UCSD-AML1 (cell line): ENCODE measurements around the gene CAPS2.

Experiments
- DNase-seq: peaks from one replicate; lab custom pipeline; 2025; ENCODE audit not compliant: unreplicated experiment; lab: John Stamatoyannopoulos, UW

Gene CAPS2

DNA sequence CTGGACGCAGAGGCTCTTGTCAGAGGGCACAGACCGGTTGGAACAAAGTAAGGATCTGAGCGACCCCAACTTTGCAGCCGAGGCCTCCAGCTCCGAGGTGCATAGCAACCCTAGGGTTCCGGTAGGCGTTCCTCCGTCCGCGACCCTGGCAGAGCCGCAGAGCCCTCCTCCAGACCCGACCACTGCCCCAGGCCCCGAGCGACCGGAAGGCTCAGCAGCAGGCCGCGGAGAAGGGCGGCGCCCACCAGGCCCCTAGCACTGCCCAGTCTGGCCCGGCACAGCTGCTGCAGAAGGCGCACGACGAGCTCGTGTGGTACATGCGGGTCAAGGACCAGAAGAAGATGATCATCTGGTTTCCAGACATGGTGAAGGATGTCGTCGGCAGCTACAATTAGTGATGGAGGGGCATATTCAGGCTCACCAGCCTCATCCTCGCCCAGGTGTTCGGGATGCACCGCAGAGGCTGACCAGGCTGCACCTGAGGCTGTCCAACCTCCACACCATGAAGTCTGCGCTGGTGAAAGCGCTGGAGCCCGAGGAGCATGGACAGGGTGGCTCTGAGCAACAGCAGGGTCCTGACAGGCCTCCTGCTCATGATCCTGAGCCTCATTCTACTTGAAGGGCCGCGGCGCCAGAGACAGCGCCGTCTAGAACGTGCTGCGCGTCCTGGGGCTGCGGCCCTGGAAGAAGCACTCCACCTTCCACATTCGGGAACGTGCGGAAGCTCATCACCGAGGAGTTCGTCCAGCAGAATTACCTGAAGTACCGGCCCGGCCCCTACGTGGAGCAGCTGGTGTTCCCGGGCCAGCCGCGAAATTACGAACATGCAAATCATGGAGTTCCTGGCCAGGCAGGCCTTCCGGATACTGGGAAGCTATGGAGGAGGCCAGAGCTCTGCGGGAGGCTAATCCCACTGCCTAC lies 24.5 kb downstream of the CAPS2 start:
- no peak for DNase-seq

DNA sequence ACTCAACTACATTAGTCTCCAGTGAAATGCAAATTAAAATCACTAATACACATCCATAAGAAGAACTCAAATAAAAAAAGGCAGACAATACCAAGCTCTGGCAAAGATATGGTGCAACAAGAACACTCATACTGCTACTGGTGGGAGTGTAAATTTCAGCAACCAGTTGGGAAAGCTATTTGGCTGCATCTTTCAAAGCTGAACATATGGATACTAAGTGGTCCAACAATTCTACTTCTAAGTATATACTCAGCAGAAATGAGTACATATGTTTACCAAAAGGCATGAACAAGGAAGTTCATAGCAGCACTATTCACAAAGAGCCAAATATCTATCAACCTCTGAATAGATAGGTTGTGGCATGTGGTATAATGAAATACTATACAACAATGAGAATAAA lies 27.3 kb downstream of the CAPS2 start:
- no peak for DNase-seq

DNA sequence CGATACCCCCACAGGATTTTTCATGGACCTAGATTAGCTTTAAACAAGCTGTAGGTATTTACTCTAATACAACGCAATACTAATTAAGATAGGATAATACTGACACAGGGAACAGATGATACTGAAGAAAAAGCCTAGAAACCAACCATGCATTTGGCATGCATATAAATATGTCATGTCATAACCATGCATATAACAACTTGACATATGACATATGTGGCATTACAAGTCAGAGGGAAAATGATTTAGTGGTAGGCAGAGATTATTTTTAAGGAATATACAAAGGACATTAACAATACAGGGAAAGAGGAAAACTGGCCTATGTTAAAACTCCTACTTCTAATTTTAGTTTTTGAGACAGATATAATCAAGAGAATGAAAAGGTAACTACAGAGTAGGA lies 27.9 kb downstream of the CAPS2 start:
- DNase-seq: no peak

DNA sequence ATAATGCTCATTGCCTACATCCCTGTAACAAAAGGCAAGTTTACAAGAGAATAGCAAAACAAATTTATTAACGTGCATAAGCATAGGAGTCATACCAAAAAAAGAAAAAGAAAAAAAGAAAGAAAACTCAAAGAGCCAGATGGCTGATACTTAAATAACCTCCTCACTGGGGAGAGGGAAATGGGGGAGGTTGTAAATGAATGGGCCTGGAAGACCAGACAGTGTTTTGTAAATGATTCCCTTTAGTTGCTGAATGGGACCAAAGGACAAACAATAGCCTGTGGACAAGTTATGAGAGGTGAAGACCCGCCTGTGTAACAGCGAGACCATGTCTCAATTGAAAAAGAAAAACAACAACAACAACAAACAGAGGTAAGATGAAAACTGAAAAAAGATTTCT lies 35.3 kb downstream of the CAPS2 start:
- no peak for DNase-seq

DNA sequence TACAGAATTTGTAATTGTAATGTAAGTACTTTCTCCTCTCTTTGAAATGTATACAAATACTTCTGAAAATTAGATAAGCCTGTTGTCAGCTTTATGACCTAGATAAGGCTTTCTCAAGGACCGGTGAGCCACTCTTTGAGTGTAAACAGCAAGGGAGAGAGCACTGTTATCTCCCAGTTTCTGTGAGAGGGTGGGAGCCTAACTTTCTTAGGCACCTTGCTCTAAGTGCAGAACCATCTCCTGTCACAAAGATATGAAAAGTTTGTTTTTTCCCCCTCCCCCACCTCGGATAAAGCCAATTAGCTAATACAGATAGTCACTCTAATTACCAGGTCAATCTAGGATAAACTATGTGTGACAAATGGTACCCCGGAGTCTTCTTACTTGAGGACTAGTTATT lies 35.8 kb downstream of the CAPS2 start:
- DNase-seq: no peak

DNA sequence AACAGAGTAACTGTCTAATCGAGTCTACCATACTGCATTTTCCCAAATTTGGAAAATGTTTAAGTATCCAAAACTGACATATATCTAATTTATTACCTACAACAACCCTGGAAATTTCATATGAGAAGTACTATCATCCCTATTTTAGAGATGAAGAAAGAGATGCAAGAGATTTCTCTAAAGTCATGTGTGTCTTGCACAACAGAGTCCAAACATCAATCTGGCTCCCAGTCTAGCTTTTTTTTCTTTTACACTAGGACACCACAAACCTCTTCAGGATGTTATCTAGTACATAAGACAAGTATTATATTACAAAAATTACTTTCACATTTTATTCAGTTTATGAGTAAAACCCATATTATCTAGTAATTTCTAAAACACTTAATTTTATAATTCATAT lies 39.1 kb downstream of the CAPS2 start:
- no peak for DNase-seq

DNA sequence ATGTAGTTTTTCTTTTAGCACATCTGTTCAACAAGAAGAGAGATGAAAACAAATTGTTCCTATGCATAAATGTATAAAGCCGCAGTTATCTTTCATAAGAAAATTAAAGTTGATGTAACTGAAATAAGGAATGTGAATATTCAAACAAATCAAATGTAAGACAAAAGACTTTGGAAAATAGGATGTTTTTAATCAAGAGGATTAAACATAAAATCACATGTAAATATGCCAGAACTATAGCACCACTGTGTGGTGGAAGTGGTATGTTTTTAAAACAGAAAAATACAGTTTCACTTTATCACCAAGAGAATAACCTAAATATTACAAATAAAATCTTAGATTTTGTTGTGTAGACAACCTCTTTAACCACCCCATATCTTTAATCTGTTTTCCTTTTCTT lies 40.4 kb downstream of the CAPS2 start:
- DNase-seq: no peak

DNA sequence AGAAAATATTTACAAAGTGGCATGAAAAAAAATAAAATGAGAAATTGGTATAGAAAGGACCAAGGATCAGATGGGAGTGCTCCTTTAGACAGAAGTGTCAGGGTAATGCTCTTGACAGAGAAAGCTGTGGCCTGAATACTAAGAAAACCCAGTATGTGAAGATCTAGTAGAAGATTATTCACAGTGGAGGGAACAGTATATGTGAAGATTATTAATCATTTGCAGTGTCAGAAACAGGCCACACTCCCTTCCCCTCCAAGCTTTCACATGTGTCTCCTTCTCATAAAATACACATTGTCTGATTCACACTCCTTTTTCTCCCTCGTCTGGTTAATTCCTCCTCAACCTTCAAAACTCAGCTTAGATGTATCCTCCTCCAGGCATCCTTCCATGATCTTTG lies 41.3 kb downstream of the CAPS2 start:
- no peak for DNase-seq

DNA sequence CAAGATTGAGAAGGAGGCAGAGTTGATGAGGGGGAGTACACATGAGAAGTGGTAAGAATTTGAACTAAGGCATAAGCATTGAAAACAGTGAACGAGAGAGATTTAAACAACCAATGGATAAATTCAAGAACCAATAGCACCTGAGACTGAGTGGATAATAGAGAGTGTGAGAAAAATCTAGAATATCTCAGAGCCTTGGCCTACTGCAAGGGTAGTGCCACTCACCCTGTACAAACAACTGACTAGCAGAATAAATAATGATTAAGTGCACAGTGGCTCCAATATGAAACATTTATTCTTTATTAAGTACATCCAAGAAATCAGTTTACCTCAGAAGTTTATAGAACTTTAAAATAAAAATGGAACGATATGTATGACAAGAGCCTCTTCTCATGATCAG lies 54.4 kb downstream of the CAPS2 start:
- no peak for DNase-seq

DNA sequence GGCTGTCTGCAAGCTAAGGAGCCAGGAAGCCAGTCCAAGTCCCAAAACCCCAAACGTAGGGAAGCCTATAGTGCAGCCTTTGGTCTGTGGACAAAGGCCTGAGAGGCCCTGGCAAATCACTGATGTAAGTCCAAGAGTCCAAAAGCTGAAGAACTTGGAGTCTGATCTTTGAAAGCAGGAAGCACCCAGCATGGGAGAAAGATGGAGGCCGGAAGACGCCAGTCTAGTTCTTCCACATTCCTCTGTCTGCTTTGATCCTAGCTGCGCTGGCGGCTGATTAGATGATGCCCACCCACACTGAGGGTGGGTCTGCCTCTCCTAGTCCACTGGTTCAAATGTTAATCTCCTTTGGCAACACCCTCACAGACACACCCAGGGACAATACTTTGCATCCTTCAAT lies 58.5 kb downstream of the CAPS2 start:
- DNase-seq: no peak

DNA sequence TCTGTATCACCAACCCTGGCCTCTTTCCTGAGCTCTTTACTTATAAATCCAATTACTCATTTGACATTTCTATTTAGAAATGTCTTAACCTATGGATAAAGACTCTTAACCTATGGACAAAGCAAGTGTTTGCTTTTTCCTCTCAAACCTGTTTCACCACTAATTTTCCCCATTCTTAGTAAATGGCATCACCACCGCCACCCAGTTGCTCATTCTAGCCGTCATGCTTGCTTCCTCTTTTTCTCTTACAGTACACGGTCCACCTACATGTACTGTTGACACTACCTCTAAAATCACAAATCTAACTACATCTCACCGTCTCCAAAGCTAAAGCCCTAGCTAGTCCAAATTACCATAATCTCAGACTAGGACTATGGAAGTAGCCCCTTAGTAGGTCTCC lies 60.0 kb downstream of the CAPS2 start:
- no peak for DNase-seq

DNA sequence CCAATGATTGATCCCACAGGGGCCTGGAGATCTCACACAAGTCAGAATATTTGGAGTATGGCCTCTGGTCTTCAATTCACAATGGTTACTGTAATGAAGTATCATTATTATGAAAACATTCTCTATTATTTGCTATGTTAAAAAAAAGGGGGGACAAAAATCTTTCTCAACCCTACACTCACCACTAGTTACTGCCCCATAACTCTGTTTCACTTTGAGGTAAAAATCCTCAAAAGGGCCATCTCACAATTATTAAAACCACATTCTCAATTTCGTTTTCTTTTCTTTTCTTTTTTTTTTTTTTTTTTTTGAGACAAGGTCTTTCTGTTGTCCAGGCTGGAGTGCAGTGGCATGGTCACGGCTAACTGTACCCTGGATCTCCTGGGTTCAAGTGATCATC lies 60.9 kb downstream of the CAPS2 start:
- DNase-seq: no peak

DNA sequence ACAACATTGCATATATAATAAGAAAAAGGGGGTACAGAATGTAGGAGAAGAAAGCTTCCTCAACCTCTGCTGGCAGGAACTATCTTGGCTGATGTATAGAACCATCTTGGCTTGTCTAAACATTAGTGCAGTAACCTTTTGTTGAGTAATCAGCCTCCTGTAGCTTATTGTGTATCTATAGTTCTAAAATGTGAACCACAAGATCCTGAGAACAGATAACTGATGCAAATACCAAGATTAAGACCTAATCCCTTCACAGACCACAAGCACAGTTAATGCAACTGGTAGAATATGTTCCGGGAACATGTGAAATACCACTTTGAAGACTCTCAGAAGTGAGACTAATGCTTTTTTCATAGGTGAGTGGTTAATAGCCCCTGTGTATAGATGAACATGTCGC lies 69.8 kb downstream of the CAPS2 start:
- DNase-seq: no peak

DNA sequence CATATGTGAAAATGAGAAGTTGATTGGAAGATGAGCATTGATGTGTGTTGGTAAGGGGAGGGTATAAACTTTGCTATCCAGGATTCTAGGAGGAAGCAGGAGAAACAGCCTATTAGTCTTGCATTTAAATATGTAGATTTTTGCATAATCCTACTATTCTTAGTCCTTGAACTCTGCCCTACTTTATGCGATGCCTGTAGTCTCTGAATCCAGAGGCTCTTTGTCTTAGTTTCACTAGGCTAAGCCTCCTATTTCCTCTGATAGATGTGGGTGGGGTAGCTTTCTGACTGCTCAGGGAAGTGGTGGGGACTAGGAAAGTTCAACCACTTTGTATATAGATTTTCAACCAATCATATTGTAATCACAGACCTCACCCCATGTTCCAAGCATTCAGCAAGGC lies 71.0 kb downstream of the CAPS2 start:
- no peak for DNase-seq

DNA sequence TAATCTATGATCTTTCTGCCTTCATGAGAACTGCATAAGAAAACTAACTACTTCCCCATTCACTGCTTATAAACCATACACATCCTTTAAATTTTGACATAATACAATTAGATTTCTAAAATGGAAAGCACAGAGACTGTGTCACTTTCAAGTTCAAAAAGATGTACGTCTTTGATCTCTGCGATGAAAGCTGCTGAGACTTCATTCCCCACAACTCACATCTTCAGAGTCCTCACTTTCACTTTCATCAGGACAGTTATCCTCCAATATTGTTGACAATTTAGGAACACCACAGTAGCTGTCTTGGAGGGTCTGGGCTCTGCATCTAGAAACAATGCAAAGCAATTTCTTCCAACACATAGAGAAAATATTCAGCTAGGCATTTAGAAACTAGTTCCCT lies 72.6 kb downstream of the CAPS2 start:
- DNase-seq: no peak

DNA sequence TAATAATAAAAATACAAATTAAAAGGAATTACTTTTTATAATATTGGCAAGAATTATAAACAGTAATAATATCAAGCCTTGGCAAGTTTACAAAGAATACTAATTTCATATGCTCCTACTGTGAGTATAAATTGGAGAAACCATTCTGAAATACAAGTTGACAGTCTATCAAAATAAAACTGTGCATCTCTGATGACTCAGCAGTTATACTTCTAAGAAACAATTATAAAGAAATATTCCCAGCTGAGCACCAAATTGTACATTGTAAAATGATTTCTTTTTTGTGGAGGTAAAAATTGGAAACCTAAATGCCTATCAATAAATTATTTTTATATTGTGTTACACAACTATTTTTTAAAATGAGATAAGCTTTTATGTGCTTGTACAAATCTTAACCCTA lies 85.0 kb downstream of the CAPS2 start:
- DNase-seq: no peak

DNA sequence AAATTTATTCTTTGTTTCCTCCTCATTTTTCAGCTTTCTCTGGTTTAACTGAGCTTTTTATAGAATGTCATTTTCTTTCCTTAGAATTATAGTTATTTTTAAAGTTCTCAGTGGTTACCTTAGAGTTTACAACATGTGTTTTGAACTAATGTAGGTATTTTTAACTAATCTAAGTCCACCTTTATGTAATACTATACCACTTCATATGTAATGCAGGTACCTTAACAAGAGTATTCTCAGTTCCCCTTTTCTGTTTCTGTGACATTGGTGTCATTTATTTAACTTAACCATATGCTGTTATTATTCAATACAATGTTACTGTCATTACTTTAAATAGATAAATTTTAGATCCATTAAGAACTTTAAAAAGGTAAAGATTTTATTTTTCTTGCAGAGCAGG lies 90.1 kb downstream of the CAPS2 start:
- DNase-seq: no peak

DNA sequence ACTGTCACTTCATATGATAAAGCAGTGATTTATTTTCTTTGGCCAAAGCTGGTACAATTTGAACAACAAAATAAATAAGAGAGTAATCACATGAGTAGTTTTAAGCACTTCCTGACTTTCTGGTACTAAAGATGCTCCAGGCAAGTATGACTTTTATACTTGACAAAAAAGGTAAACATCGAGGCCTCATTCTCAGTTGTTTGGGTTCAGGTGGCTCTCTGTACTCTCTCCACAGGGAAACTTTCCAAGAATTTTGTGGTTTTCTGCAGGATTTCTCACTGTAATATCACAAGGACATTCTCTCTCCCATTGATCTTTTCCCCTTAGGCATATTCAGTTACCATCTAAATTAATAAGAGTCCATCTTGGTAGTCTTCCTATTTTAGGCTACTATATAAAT lies 93.9 kb downstream of the CAPS2 start:
- no peak for DNase-seq

DNA sequence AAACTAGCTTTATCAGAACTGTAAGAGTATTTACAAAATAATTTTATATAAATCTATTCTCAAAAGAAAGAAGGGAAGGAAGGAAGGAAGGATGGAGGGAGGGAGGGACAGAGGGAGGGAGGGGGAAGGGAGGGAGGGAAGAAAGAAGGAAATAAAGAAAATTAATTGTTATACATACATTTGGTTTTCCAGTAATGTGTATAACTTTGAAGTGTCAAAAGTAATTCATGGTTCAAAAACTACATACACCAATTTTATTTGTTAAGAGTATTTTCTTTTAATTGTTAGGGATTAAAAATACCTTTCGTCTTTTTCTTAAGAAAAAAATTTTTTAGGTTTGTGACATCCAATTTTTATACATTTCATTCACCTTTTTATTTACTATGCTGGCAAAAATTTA lies 103.0 kb downstream of the CAPS2 start:
- DNase-seq: no peak
